Measurements from ENCODE around the gene RC3H2. TPM values are rescaled to one million over a fixed set of nuclear protein-coding genes. Genes with fewer than 3 reads are reported as not detected.

The RC3H2 gene
- total and polyA plus RNA-seq, 2 donors (not counting 1 experiment from before 2014, with no cell fraction given) = 35.7 to 43.1 TPM

DNA sequence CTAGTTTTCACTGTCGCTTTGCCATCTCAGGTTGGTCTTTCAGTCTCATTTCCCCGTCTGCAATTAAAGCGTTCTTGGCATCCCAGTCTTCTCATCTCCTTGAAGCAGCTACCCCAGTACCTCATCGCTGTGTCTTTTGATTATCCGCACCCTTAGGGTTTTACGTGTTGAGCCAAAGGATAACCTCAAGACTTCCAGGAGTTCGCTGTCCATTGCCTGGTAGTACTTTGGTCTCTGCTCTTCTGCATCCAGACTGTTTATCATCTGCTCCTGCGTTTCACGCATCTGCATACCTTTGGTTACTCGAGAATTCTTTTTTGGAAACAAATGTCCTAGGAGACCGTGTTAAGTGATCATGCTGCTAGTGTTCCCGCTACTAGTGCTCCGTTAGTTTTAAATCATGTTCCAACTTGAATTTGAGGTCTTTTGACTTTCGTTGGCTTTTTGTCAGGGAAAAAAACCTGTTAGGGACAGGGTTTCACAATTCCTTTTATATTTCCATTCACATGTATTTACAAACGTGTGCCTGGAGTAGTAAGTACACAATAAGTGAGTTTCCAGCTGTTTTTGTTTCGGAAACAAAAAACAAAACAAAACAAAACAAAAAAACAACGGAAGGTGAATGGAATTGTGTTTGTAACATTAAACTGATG, 36.5 kb upstream of the RC3H2 start:
- peak overlapping the region; percentile 83 to 98 (median 92) for H3K4me3 ChIP-seq (replicated peaks in 1 of 4; ENCODE audit: control extremely low read depth in 1 of 4, insufficient read depth in 1 of 4, low read depth in 3 of 4, low read length in 4 of 4)
- DNase-seq (ENCODE audit: low read depth in 2 of 2) = peak; percentile 50 to 74
- no peaks in the 10 kb centered on the region for H3K27me3 ChIP-seq (ENCODE audit: control insufficient read depth, insufficient read depth, low read length)
- peak overlapping the region; percentile 85 for H3K4me2 ChIP-seq (ENCODE audit: extremely low read depth, insufficient read depth, low read length)
- H3K9me3 ChIP-seq (ENCODE audit: control insufficient read depth, insufficient read depth, low read depth, low read length) = no peaks in the 10 kb centered on the region
- H3K9ac ChIP-seq (ENCODE audit: insufficient read depth, low read length) = peak overlapping the region; percentile 90
- H3K79me2 ChIP-seq (ENCODE audit: control insufficient read depth, insufficient read depth, low read length) = peaks cover 54% of the 10 kb centered on the region
- H3K4me1 ChIP-seq (ENCODE audit: control insufficient read depth, extremely low read depth, insufficient read depth, low read length) = no peaks in the 10 kb centered on the region
- H3K27ac ChIP-seq (ENCODE audit: insufficient read depth, low read length) = peak overlapping the region; percentile 82
- no peak overlapping the region for H2AFZ ChIP-seq (ENCODE audit: low read length)
- TF ChIP-seq, protein P1, sequence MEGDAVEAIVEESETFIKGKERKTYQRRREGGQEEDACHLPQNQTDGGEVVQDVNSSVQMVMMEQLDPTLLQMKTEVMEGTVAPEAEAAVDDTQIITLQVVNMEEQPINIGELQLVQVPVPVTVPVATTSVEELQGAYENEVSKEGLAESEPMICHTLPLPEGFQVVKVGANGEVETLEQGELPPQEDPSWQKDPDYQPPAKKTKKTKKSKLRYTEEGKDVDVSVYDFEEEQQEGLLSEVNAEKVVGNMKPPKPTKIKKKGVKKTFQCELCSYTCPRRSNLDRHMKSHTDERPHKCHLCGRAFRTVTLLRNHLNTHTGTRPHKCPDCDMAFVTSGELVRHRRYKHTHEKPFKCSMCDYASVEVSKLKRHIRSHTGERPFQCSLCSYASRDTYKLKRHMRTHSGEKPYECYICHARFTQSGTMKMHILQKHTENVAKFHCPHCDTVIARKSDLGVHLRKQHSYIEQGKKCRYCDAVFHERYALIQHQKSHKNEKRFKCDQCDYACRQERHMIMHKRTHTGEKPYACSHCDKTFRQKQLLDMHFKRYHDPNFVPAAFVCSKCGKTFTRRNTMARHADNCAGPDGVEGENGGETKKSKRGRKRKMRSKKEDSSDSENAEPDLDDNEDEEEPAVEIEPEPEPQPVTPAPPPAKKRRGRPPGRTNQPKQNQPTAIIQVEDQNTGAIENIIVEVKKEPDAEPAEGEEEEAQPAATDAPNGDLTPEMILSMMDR (conservative IDR thresholded peaks at IDR 0.05 in 1 of 2, IDR thresholded peaks at IDR 0.05 in 1 of 2; ENCODE audit: low read depth in 1 of 2, low read length in 2 of 2) = no peak
- no peak for TF ChIP-seq EZH2 (IDR thresholded peaks at IDR 0.05; ENCODE audit: low read length, missing control alignments)
- H3K36me3 ChIP-seq (ENCODE audit: control insufficient read depth, insufficient read depth, low read length) = no peaks in the 10 kb centered on the region
- peaks cover 3% of the 10 kb centered on the region for H4K20me1 ChIP-seq (ENCODE audit: control insufficient read depth, extremely low read depth, insufficient read depth, low read length)

- peak within 1 kb of the TSS; percentile 85 for H3K4me2 ChIP-seq (ENCODE audit: extremely low read depth, insufficient read depth, low read length)
- H3K79me2 ChIP-seq (ENCODE audit: control insufficient read depth, insufficient read depth, low read length) = peaks cover 47% of the 10 kb centered on the region
- TF ChIP-seq, protein P1 (conservative IDR thresholded peaks at IDR 0.05 in 1 of 2, IDR thresholded peaks at IDR 0.05 in 1 of 2; ENCODE audit: low read depth in 1 of 2, low read length in 2 of 2) = no peak
- TF ChIP-seq EZH2 (IDR thresholded peaks at IDR 0.05; ENCODE audit: low read length, missing control alignments) = no peak
- peak; percentile 96 to 98 for DNase-seq (ENCODE audit: low read depth in 2 of 2)
- no peaks in the 10 kb centered on the region for H3K36me3 ChIP-seq (ENCODE audit: control insufficient read depth, insufficient read depth, low read length)
- peak within 1 kb of the TSS; percentile 83 to 98 (median 92) for H3K4me3 ChIP-seq (replicated peaks in 1 of 4; ENCODE audit: control extremely low read depth in 1 of 4, insufficient read depth in 1 of 4, low read depth in 3 of 4, low read length in 4 of 4)
- H3K27ac ChIP-seq (ENCODE audit: insufficient read depth, low read length) = peak within 1 kb of the TSS; percentile 82
- H3K4me1 ChIP-seq (ENCODE audit: control insufficient read depth, extremely low read depth, insufficient read depth, low read length) = no peaks in the 10 kb centered on the region
- H3K9me3 ChIP-seq (ENCODE audit: control insufficient read depth, insufficient read depth, low read depth, low read length) = no peaks in the 10 kb centered on the region
- no peaks in the 10 kb centered on the region for H4K20me1 ChIP-seq (ENCODE audit: control insufficient read depth, extremely low read depth, insufficient read depth, low read length)
- H3K9ac ChIP-seq (ENCODE audit: insufficient read depth, low read length) = peak within 1 kb of the TSS; percentile 90
- peak within 1 kb of the TSS; percentile 88 for H2AFZ ChIP-seq (ENCODE audit: low read length)
- H3K27me3 ChIP-seq (ENCODE audit: control insufficient read depth, insufficient read depth, low read length) = no peaks in the 10 kb centered on the region
Measured at GRCh38 chr9:122940749-122941581, 35.8 kb upstream of the RC3H2 start, which contains the start of gene RABGAP1. Gene RABGAP1, plus strand, starts transcription at chr9:122941020. Its CDS starts 16,040 bp downstream, at chr9:122957060.

DNA sequence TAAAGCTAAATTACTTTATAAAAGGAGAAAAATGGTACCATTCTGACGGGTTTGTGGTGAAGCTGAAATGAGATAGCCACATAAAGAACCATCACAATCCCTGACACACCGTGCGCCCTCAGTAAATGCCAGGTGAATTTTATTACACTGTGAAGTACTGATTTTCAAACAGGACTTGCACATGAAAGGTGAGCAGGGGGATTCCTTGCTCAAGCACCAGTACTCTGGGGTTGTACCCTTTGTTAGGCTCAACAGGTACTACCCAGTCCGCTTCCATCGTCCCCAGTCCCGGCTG, 35.2 kb upstream of the RC3H2 start:
- Histone ChIP-seq H3K4me2 (ENCODE audit: extremely low read depth, insufficient read depth, low read length) (peak overlapping the region; percentile 51), H2AFZ (ENCODE audit: low read length) (peak overlapping the region; percentile 88), H3K27me3 (ENCODE audit: control insufficient read depth, insufficient read depth, low read length) (no peaks in the 10 kb centered on the region), H3K4me1 (ENCODE audit: control insufficient read depth, extremely low read depth, insufficient read depth, low read length) (no peaks in the 10 kb centered on the region), H4K20me1 (ENCODE audit: control insufficient read depth, extremely low read depth, insufficient read depth, low read length) (no peaks in the 10 kb centered on the region), H3K36me3 (ENCODE audit: control insufficient read depth, insufficient read depth, low read length) (no peaks in the 10 kb centered on the region), H3K9ac (ENCODE audit: insufficient read depth, low read length) (no peak overlapping the region), H3K79me2 (ENCODE audit: control insufficient read depth, insufficient read depth, low read length) (peaks cover 44% of the 10 kb centered on the region), H3K27ac (ENCODE audit: insufficient read depth, low read length) (no peak overlapping the region), H3K4me3 (replicated peaks in 1 of 4; ENCODE audit: control extremely low read depth in 1 of 4, insufficient read depth in 1 of 4, low read depth in 3 of 4, low read length in 4 of 4) (peak overlapping the region in 2 of 4 experiments; percentile 46 to 60), H3K9me3 (ENCODE audit: control insufficient read depth, insufficient read depth, low read depth, low read length) (no peaks in the 10 kb centered on the region)
- DNase-seq (ENCODE audit: low read depth in 2 of 2) = no peak
- TF ChIP-seq, protein P1 (conservative IDR thresholded peaks at IDR 0.05 in 1 of 2, IDR thresholded peaks at IDR 0.05 in 1 of 2; ENCODE audit: low read depth in 1 of 2, low read length in 2 of 2) = no peak
- TF ChIP-seq EZH2 (IDR thresholded peaks at IDR 0.05; ENCODE audit: low read length, missing control alignments) = no peak
